Transverse colon (tissue), 3 donors: Measurements from ENCODE around the gene CDC20.

Experiments used
- CTCF ChIP-seq, 5 experiments: fragments of 200-600 bp in 3 of 5; fragments of 450-650 bp in 2 of 5; sonication (generic) in 3 of 5; IDR thresholded peaks; 1 replicate in 2 of 5; 2 replicates in 3 of 5; pipeline ENCODE4 v1.5.1; 2016 to 2017; ENCODE audit warnings: antibody characterized with exemption in 5 of 5, inconsistent platforms in 3 of 5, mild to moderate bottlenecking in 2 of 5, moderate library complexity in 1 of 5
- EP300 ChIP-seq: sonication (generic); formaldehyde crosslinking; IDR thresholded peaks from one replicate; pipeline ENCODE4 v1.6.1; 2017; ENCODE audit warnings: antibody characterized with exemption, low read depth

- TF ChIP-seq CTCF (IDR thresholded peaks at IDR 0.05) = no peak
- no peak for TF ChIP-seq EP300
Measured at GRCh38 chr1:43366601-43367025, 7.8 kb downstream of the CDC20 start.
